Karpas-422 (cell line): ENCODE measurements around the gene SLC22A17. TPM values are rescaled to one million over a fixed set of nuclear protein-coding genes. Genes with fewer than 3 reads are reported as not detected.

Source experiments
- DNase-seq: peaks from one replicate; pipeline ENCODE4 v3.0.0-alpha.2; 2015
- H2AFZ ChIP-seq: fragments of 200-600 bp; sonication (generic); 2 replicates; pipeline ENCODE4 v1.6.1; 2014; ENCODE audit warnings: antibody characterized with exemption, low read length, mixed read lengths
- H3K27ac ChIP-seq: fragments of 200-600 bp; sonication (generic); 2 replicates; pipeline ENCODE4 v1.5.1; 2014; ENCODE audit warnings: mild to moderate bottlenecking, low read length, moderate library complexity
- H3K27me3 ChIP-seq: fragments of 200-600 bp; sonication (generic); 2 replicates; pipeline ENCODE4 v1.6.1; 2014; ENCODE audit warnings: low read length, mixed read lengths
- H3K36me3 ChIP-seq: fragments of 200-600 bp; sonication (generic); 2 replicates; pipeline ENCODE4 v1.6.1; 2014; ENCODE audit warnings: low read length, mixed read lengths; ENCODE audit not compliant: insufficient read depth
- H3K4me1 ChIP-seq: fragments of 200-600 bp; sonication (generic); 2 replicates; pipeline ENCODE4 v1.6.1; 2014; ENCODE audit warnings: mild to moderate bottlenecking, low read length, mixed read lengths
- H3K4me2 ChIP-seq: fragments of 200-600 bp; sonication (generic); 2 replicates; pipeline ENCODE4 v1.6.1; 2014; ENCODE audit warnings: low read length, low read depth, mild to moderate bottlenecking; ENCODE audit not compliant: poor library complexity, severe bottlenecking
- H3K4me3 ChIP-seq: fragments of 200-600 bp; sonication (generic); 2 replicates; pipeline ENCODE4 v1.5.1; 2014; ENCODE audit warnings: mild to moderate bottlenecking, antibody characterized with exemption, low read length, mixed read lengths
- H3K79me2 ChIP-seq: fragments of 200-600 bp; sonication (generic); 2 replicates; pipeline ENCODE4 v1.6.1; 2014; ENCODE audit warnings: mild to moderate bottlenecking, low read length, mixed read lengths
- H3K9ac ChIP-seq: fragments of 200-600 bp; sonication (generic); 2 replicates; pipeline ENCODE4 v1.6.0; 2014; ENCODE audit warnings: low read length
- H3K9me2 ChIP-seq: fragments of 200-600 bp; sonication (generic), shearing (Covaris generic); replicated peaks from 2 replicates; pipeline ENCODE4 v1.6.0; 2014; ENCODE audit warnings: mild to moderate bottlenecking, low read length, moderate library complexity; ENCODE audit not compliant: insufficient read depth
- H3K9me3 ChIP-seq: fragments of 300-700, 200-600 bp; sonication (generic); 2 replicates; pipeline ENCODE4 v1.6.1; 2014; ENCODE audit warnings: low read length, mixed read lengths
- H4K20me1 ChIP-seq: fragments of 200-600 bp; sonication (generic); 2 replicates; pipeline ENCODE4 v1.6.1; 2014; ENCODE audit warnings: mild to moderate bottlenecking, antibody characterized with exemption, low read length, low read depth; ENCODE audit not compliant: insufficient read depth
- total RNA-seq: library from RNA; depleted of rRNA; stranded (reverse); fragments of >200 nt; shearing (Covaris generic); gene quantifications from 2 replicates; pipeline ENCODE4 v1.2.3, GENCODE V29; 2014; ENCODE audit warnings: low replicate concordance

SLC22A17 gene
- total RNA-seq, 1 experiment from 2014 or later, result not detected

- H3K9me3 ChIP-seq, result no peaks in the 10 kb centered on the region
- no peaks in the 10 kb centered on the region; the same call in 1 of the 2 replicates for H4K20me1 ChIP-seq
- H3K9me2 ChIP-seq, result no peaks in the 10 kb centered on the region
- H3K4me2 ChIP-seq, result no peak overlapping the region
- H3K9ac ChIP-seq, result no peak overlapping the region
- H3K4me3 ChIP-seq, result no peak overlapping the region
- no peak overlapping the region for H2AFZ ChIP-seq
- H3K36me3 ChIP-seq, result no peaks in the 10 kb centered on the region
- no peaks in the 10 kb centered on the region for H3K27me3 ChIP-seq
- H3K27ac ChIP-seq, result no peak overlapping the region
- no peaks in the 10 kb centered on the region for H3K79me2 ChIP-seq
- DNase-seq, result no peak
- no peaks in the 10 kb centered on the region for H3K4me1 ChIP-seq
These were observed 32.6 kb upstream of the SLC22A17 start for GRCh38 chr14:23385244-23385641.

GRCh38 chr14:23384364-23385080 is 31.8 kb upstream of the SLC22A17 start:
- DNase-seq, result no peak
- Histone ChIP-seq H3K27ac (no peak overlapping the region), H3K9me2 (no peaks in the 10 kb centered on the region), H2AFZ (no peak overlapping the region), H3K27me3 (no peaks in the 10 kb centered on the region), H3K9ac (no peak overlapping the region), H3K4me1 (no peaks in the 10 kb centered on the region), H3K4me3 (no peak overlapping the region), H3K9me3 (no peaks in the 10 kb centered on the region), H3K4me2 (no peak overlapping the region), H3K36me3 (no peaks in the 10 kb centered on the region), H3K79me2 (no peaks in the 10 kb centered on the region), H4K20me1 (no peaks in the 10 kb centered on the region; the same call in 1 of the 2 replicates)

DNA sequence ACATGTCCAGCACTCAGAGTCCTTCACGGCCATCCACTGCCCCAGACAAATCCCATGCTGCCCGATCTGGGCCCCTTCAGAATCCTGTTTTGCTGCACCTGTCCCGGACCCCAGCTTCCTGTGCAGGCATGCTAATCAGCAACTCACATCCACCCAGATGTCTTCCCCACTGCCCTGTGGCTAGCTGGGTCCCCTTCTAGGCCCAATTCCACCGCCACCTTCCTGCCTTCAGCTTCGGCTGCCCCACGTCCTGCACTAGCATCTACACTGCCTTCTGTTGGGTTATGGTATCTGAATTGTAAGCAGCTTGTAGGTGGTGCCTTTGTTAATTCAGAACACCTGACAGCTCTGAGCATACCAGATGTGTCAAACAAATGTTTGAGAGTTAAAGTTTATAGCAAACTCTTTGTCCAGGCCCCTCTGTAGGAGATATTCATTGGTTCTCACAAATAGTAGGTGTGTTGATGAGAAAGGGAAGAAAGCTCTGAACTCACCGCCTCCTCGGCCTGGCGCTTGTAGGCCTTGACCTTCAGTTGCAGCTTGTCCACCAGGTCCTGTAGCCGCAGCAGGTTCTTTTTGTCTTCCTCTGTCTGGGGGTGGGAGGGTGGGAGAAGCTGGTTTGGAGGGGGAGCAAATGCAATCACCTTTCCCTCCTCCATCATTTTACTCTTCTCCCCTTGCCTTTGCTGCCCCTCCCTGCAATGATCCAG is 30.2 kb upstream of the SLC22A17 start:
- Histone ChIP-seq H2AFZ (no peak overlapping the region), H3K4me2 (no peak overlapping the region), H3K9ac (no peak overlapping the region), H3K9me3 (no peaks in the 10 kb centered on the region), H3K27ac (no peak overlapping the region), H4K20me1 (no peaks in the 10 kb centered on the region; the same call in 1 of the 2 replicates), H3K9me2 (no peaks in the 10 kb centered on the region), H3K4me3 (no peak overlapping the region), H3K27me3 (no peaks in the 10 kb centered on the region), H3K36me3 (no peaks in the 10 kb centered on the region), H3K4me1 (no peaks in the 10 kb centered on the region), H3K79me2 (no peaks in the 10 kb centered on the region)
- DNase-seq, result no peak

DNA sequence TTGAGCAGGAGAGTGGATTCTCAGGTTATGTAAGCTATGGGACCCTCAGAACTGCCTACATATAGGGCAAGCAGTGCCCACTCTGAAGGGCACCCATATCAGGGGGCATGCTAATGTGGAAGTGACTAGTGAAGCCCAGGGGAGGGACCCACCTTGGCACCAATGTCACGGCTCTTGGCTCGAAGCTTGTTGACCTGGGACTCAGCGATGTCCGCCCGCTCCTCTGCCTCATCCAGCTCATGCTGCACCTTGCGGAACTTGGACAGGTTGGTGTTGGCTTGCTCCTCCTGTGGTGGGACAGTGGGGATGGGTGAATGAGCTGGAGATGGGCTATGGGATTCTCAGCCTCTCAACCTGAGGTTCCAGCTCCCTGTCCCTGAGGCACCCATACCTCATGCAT is 29.6 kb upstream of the SLC22A17 start:
- no peaks in the 10 kb centered on the region for H3K36me3 ChIP-seq
- H2AFZ ChIP-seq, result no peak overlapping the region
- no peaks in the 10 kb centered on the region for H3K9me2 ChIP-seq
- H4K20me1 ChIP-seq, result no peaks in the 10 kb centered on the region; the same call in 1 of the 2 replicates
- no peak overlapping the region for H3K27ac ChIP-seq
- H3K79me2 ChIP-seq, result no peaks in the 10 kb centered on the region
- H3K4me2 ChIP-seq, result no peak overlapping the region
- H3K27me3 ChIP-seq, result no peaks in the 10 kb centered on the region
- no peak overlapping the region for H3K4me3 ChIP-seq
- no peak overlapping the region for H3K9ac ChIP-seq
- no peak for DNase-seq
- H3K9me3 ChIP-seq, result no peaks in the 10 kb centered on the region
- H3K4me1 ChIP-seq, result no peaks in the 10 kb centered on the region

DNA sequence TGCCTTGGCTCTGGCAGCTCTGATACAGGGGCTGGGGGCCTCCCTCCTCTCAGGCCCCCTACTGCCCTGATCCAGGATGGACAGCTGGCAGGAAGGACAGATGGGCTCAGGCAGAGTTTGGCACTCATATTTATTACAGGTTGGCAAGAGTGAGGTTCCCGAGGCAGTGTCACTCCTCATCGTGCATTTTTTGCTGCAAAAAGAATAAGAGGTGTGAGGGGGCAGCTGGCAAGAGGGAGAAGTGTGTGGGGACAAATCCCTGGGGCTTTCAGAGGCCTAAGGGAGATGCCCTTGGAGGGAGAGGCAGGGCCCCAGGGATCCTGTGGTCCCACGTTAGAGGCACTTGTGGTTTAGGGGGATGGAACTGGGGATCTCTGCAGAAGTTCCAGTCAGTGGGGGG is 29.2 kb upstream of the SLC22A17 start:
- no peaks in the 10 kb centered on the region for H3K79me2 ChIP-seq
- no peak for DNase-seq
- H3K4me2 ChIP-seq, result no peak overlapping the region
- no peaks in the 10 kb centered on the region for H3K9me2 ChIP-seq
- H2AFZ ChIP-seq, result no peak overlapping the region
- H3K27me3 ChIP-seq, result no peaks in the 10 kb centered on the region
- H3K27ac ChIP-seq, result no peak overlapping the region
- no peak overlapping the region for H3K4me3 ChIP-seq
- H4K20me1 ChIP-seq, result no peaks in the 10 kb centered on the region; the same call in 1 of the 2 replicates
- H3K9me3 ChIP-seq, result no peaks in the 10 kb centered on the region
- no peaks in the 10 kb centered on the region for H3K4me1 ChIP-seq
- H3K9ac ChIP-seq, result no peak overlapping the region
- no peaks in the 10 kb centered on the region for H3K36me3 ChIP-seq

GRCh38 chr14:23380976-23381375 is 28.3 kb upstream of the SLC22A17 start:
- Histone ChIP-seq H3K9ac (no peak overlapping the region), H3K36me3 (no peaks in the 10 kb centered on the region), H2AFZ (no peak overlapping the region), H3K27me3 (no peaks in the 10 kb centered on the region), H3K9me2 (no peaks in the 10 kb centered on the region), H3K79me2 (no peaks in the 10 kb centered on the region), H3K4me1 (no peaks in the 10 kb centered on the region), H3K4me2 (no peak overlapping the region), H3K27ac (no peak overlapping the region), H3K9me3 (no peaks in the 10 kb centered on the region), H3K4me3 (no peak overlapping the region), H4K20me1 (no peaks in the 10 kb centered on the region; the same call in 1 of the 2 replicates)
- DNase-seq, result no peak

- Histone ChIP-seq H4K20me1 (no peaks in the 10 kb centered on the region; the same call in 1 of the 2 replicates), H3K9me3 (no peaks in the 10 kb centered on the region), H3K27me3 (no peaks in the 10 kb centered on the region), H3K9ac (no peak overlapping the region), H2AFZ (no peak overlapping the region), H3K36me3 (no peaks in the 10 kb centered on the region), H3K9me2 (no peaks in the 10 kb centered on the region), H3K4me3 (no peak overlapping the region), H3K4me1 (no peaks in the 10 kb centered on the region), H3K4me2 (no peak overlapping the region), H3K27ac (no peak overlapping the region), H3K79me2 (no peaks in the 10 kb centered on the region)
- DNase-seq, result no peak
These were observed 27.7 kb upstream of the SLC22A17 start for GRCh38 chr14:23380197-23380914.
